ENCODE measurements around the gene TRIP12.

The TRIP12 gene

GRCh38 chr2:229780856-229781773, 140.7 kb downstream of the TRIP12 start:
- TF ChIP-seq CTCF (IDR thresholded peaks at IDR 0.05; ENCODE audit: insufficient read depth, low read length) (peak; percentile 92), POLR2AphosphoS5 (IDR thresholded peaks at IDR 0.05; ENCODE audit: low read depth) (no peak)
- H3K4me3 ChIP-seq (replicated peaks; ENCODE audit: insufficient read depth, low read length) = no peak overlapping the region
- peak; percentile 6 to 14 for DNase-seq (ENCODE audit: low read depth in 1 of 2, low spot score in 1 of 2)
- H3K27ac ChIP-seq (replicated peaks) = no peak overlapping the region
- H3K27me3 ChIP-seq (ENCODE audit: insufficient read depth, poor library complexity, severe bottlenecking) = no peaks in the 10 kb centered on the region

GRCh38 chr2:229779650-229780049, 142.2 kb downstream of the TRIP12 start:
- TF ChIP-seq GABPA (IDR thresholded peaks at IDR 0.05; ENCODE audit: low read depth) = no peak

GRCh38 chr2:229777716-229778115, 144.1 kb downstream of the TRIP12 start:
- no peak for TF ChIP-seq CTCF (IDR thresholded peaks at IDR 0.05; ENCODE audit: insufficient read depth, low read length)
- TF ChIP-seq POLR2AphosphoS5 (IDR thresholded peaks at IDR 0.05; ENCODE audit: low read depth) = no peak
- no peak for TF ChIP-seq REST (IDR thresholded peaks at IDR 0.05; ENCODE audit: insufficient replicate concordance, low read depth)
- TF ChIP-seq SPI1 (IDR thresholded peaks at IDR 0.05; ENCODE audit: borderline replicate concordance, low read depth) = no peak
- no peak for TF ChIP-seq GABPA (IDR thresholded peaks at IDR 0.05; ENCODE audit: low read depth)
- no peak for DNase-seq (ENCODE audit: low read depth in 1 of 2, low spot score in 1 of 2)
- Histone ChIP-seq H3K27ac (replicated peaks) (no peak overlapping the region), H3K27me3 (ENCODE audit: insufficient read depth, poor library complexity, severe bottlenecking) (no peaks in the 10 kb centered on the region), H3K4me3 (replicated peaks; ENCODE audit: insufficient read depth, low read length) (no peak overlapping the region)

More at GRCh38 chr2:229779650-229780049, 142.2 kb downstream of the TRIP12 start:
- Histone ChIP-seq H3K4me3 (replicated peaks; ENCODE audit: insufficient read depth, low read length) (no peak overlapping the region), H3K27ac (replicated peaks) (no peak overlapping the region), H3K27me3 (ENCODE audit: insufficient read depth, poor library complexity, severe bottlenecking) (no peaks in the 10 kb centered on the region)
- DNase-seq (ENCODE audit: low read depth in 1 of 2, low spot score in 1 of 2) = no peak

- DNase-seq (ENCODE audit: low read depth in 1 of 2, low spot score in 1 of 2) = no peak
- Histone ChIP-seq H3K27me3 (ENCODE audit: insufficient read depth, poor library complexity, severe bottlenecking) (no peaks in the 10 kb centered on the region), H3K4me3 (replicated peaks; ENCODE audit: insufficient read depth, low read length) (no peak overlapping the region), H3K27ac (replicated peaks) (no peak overlapping the region)
- TF ChIP-seq GABPA (IDR thresholded peaks at IDR 0.05; ENCODE audit: low read depth) = no peak
- TF ChIP-seq CTCF (IDR thresholded peaks at IDR 0.05; ENCODE audit: insufficient read depth, low read length) = no peak
- no peak for TF ChIP-seq SPI1 (IDR thresholded peaks at IDR 0.05; ENCODE audit: borderline replicate concordance, low read depth)
- no peak for TF ChIP-seq POLR2AphosphoS5 (IDR thresholded peaks at IDR 0.05; ENCODE audit: low read depth)
- TF ChIP-seq REST (IDR thresholded peaks at IDR 0.05; ENCODE audit: insufficient replicate concordance, low read depth) = no peak
Measured at GRCh38 chr2:229775614-229776313, 146.0 kb downstream of the TRIP12 start.
